CD14-positive monocyte (primary cell): ENCODE data around the gene HSPA4. TPM values are rescaled to one million over a fixed set of nuclear protein-coding genes. Genes with fewer than 3 reads are reported as not detected.

ENCODE experiments used
- DNase-seq, 3 donors: peaks; one replicate each; pipeline ENCODE4 v3.0.0-alpha.2; 2011 to 2022
- H2AFZ ChIP-seq: 2 replicates; pipeline ENCODE4 v1.6.0; 2012; ENCODE audit warnings: mild to moderate bottlenecking, low read depth, low read length, inconsistent platforms; ENCODE audit not compliant: insufficient read depth, poor library complexity, severe bottlenecking
- H3K27ac ChIP-seq, 2 donors: 1 replicate in 1 of 2; 2 replicates in 1 of 2; pipeline ENCODE4 v1.5.1; 2012 to 2013; ENCODE audit warnings: low read length in 2 of 2, control low read depth in 1 of 2, inconsistent platforms in 1 of 2, low read depth in 1 of 2, mild to moderate bottlenecking in 1 of 2
- H3K27me3 ChIP-seq, 2 donors: one replicate each; pipeline versions ENCODE4 v1.6.0 to v1.6.1; 2011 to 2013; ENCODE audit warnings: low read length in 2 of 2; ENCODE audit not compliant: control insufficient read depth in 2 of 2, insufficient read depth in 2 of 2
- H3K36me3 ChIP-seq, 2 donors: replicated peaks in 1 of 2; 1 replicate in 1 of 2; 2 replicates in 1 of 2; pipeline versions ENCODE4 v1.5.1 to v1.6.1; 2012 to 2013; ENCODE audit warnings: low read length in 2 of 2, control low read depth in 1 of 2, inconsistent platforms in 1 of 2, mild to moderate bottlenecking in 1 of 2; ENCODE audit not compliant: insufficient read depth in 2 of 2, control insufficient read depth in 1 of 2
- H3K4me1 ChIP-seq, 2 donors: 1 replicate in 1 of 2; 2 replicates in 1 of 2; pipeline versions ENCODE4 v1.5.1 to v1.6.1; 2012 to 2013; ENCODE audit warnings: low read length in 2 of 2, control low read depth in 1 of 2, inconsistent platforms in 1 of 2, mild to moderate bottlenecking in 1 of 2, moderate library complexity in 1 of 2; ENCODE audit not compliant: insufficient read depth in 2 of 2, control insufficient read depth in 1 of 2
- H3K4me2 ChIP-seq: replicated peaks from 2 replicates; pipeline ENCODE3; 2012; ENCODE audit warnings: low read length, moderate library complexity, mild to moderate bottlenecking; ENCODE audit not compliant: poor library complexity, severe bottlenecking; ENCODE audit errors: extremely low read depth
- H3K4me3 ChIP-seq, 3 experiments: fragments of 200-600 bp in 1 of 3; sonication (generic) in 1 of 3; replicated peaks in 1 of 3; 1 replicate in 2 of 3; 2 replicates in 1 of 3; pipeline ENCODE4 v1.5.1; 2011 to 2013; ENCODE audit warnings: low read length in 3 of 3, mild to moderate bottlenecking in 3 of 3, control low read depth in 2 of 3, low read depth in 2 of 3, inconsistent platforms in 1 of 3, moderate library complexity in 1 of 3
- H3K79me2 ChIP-seq: 2 replicates; pipeline ENCODE4 v1.6.0; 2012; ENCODE audit warnings: mild to moderate bottlenecking, control low read depth, inconsistent platforms, low read length, moderate library complexity; ENCODE audit not compliant: insufficient read depth
- H3K9ac ChIP-seq: 2 replicates; pipeline ENCODE4 v1.6.0; 2017; ENCODE audit warnings: low read length, mild to moderate bottlenecking; ENCODE audit not compliant: insufficient read depth, poor library complexity, severe bottlenecking
- H3K9me3 ChIP-seq, 2 donors: replicated peaks in 1 of 2; 1 replicate in 1 of 2; 2 replicates in 1 of 2; pipeline versions ENCODE4 v1.5.1 to v1.6.1; 2012 to 2013; ENCODE audit warnings: low read length in 2 of 2, control low read depth in 1 of 2; ENCODE audit not compliant: control insufficient read depth in 1 of 2, insufficient read depth in 1 of 2
- H4K20me1 ChIP-seq: 2 replicates; pipeline ENCODE4 v1.6.0; 2012; ENCODE audit warnings: mild to moderate bottlenecking, low read length, control low read depth, moderate library complexity; ENCODE audit not compliant: insufficient read depth
- H3K27ac Mint-ChIP-seq, 7 donors: one replicate each; pipeline ENCODE4 v1.8.0; 2020; ENCODE audit warnings: mild to moderate bottlenecking in 7 of 7, mixed read lengths in 7 of 7, moderate library complexity in 6 of 7, inconsistent platforms in 2 of 7
- H3K27me3 Mint-ChIP-seq, 3 donors: one replicate each; pipeline ENCODE4 v1.8.0; 2021 to 2022; ENCODE audit warnings: low read depth in 3 of 3, mild to moderate bottlenecking in 3 of 3, mixed read lengths in 3 of 3, moderate library complexity in 3 of 3, inconsistent platforms in 1 of 3
- H3K36me3 Mint-ChIP-seq, 2 donors: one replicate each; pipeline ENCODE4 v1.8.0; 2020; ENCODE audit warnings: mixed read lengths in 2 of 2, inconsistent platforms in 1 of 2, mild to moderate bottlenecking in 1 of 2
- H3K4me1 Mint-ChIP-seq: one replicate; pipeline ENCODE4 v1.8.0; 2020; ENCODE audit warnings: mild to moderate bottlenecking, mixed read lengths
- H3K4me3 Mint-ChIP-seq, 2 donors: one replicate each; pipeline ENCODE4 v1.8.0; 2020; ENCODE audit warnings: mild to moderate bottlenecking in 2 of 2, mixed read lengths in 2 of 2, moderate library complexity in 1 of 2
- H3K9me3 Mint-ChIP-seq, 7 donors: one replicate each; pipeline ENCODE4 v1.8.0; 2020 to 2022; ENCODE audit warnings: mixed read lengths in 7 of 7, mild to moderate bottlenecking in 6 of 7, moderate library complexity in 6 of 7, inconsistent platforms in 2 of 7
- WGBS: methylation state at CpG from one replicate; pipeline ENCODE4 v1.1.5; 2013; ENCODE audit warnings: missing lambda C conversion rate; ENCODE audit not compliant: insufficient coverage; 5-methylcytosine and 5-hydroxymethylcytosine counted together
- intact Hi-C, 2 donors: fragments of 100-400 bp; cut with micrococcal nuclease; formaldehyde crosslinking; loops; one replicate each; pipeline versions ENCODE4 v1.15.0 to v1.15.1; 2023
- polyA plus RNA-seq, 3 donors: library from polyadenylated mRNA; depleted of rRNA in 1 of 3; unstranded in 2 of 3; stranded (reverse) in 1 of 3; fragments of 300-500 nt in 2 of 3; fragments of >200 nt in 1 of 3; fragmentation: Illumina TruSeq in 2 of 3; gene quantifications; 1 replicate in 2 of 3; 2 replicates in 1 of 3; pipeline ENCODE4 v1.2.3, GENCODE V29; 2012 to 2021
- TF ChIP-seq, protein P1 (sequence below): fragments of 200-600 bp; IDR thresholded peaks from one replicate; pipeline ENCODE4 v1.8.0; 2022; ENCODE audit warnings: antibody characterized with exemption, mild to moderate bottlenecking

HSPA4 gene
- polyA plus RNA-seq, 3 donors, result 15.7 to 52.0 (median 27.7) TPM

DNA sequence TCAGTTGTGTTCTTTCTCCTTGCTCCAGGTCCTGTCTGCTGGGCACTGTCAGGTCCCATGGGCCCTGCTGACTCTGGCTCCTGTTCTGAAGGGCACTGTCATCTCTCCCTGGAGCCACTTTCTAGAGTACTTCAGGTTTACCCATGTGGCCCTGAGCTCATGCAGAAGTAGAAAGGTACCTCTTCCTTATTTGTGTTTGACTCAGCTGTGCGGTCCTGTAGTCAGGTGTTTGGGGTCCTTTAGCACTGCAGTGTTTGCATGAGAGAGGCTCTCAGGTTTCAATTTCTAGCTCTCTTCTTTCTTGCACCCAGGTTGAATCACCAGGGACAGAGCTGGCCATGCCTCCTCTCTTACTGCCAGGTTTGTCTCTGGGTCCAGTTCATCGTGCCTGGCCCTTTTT is 71.5 kb downstream of the HSPA4 start:
- Histone ChIP-seq H3K27me3 (no peaks in the 10 kb centered on the region), H3K79me2 (no peaks in the 10 kb centered on the region), H3K9ac (no peak overlapping the region), H2AFZ (no peak overlapping the region), H3K4me2 (no peak overlapping the region), H3K4me1 (no peaks in the 10 kb centered on the region), H3K36me3 (no peaks in the 10 kb centered on the region), H3K9me3 (no peaks in the 10 kb centered on the region), H3K27ac (no peak overlapping the region), H4K20me1 (no peaks in the 10 kb centered on the region), H3K4me3 (no peak overlapping the region)
- intact Hi-C loops, result no loop called here
- Mint-ChIP-seq H3K4me1 (no peaks in the 10 kb centered on the region), H3K27ac (no peak overlapping the region), H3K9me3 (no peaks in the 10 kb centered on the region), H3K36me3 (no peaks in the 10 kb centered on the region), H3K27me3 (peaks cover 0 to 8% (median 0%) of the 10 kb centered on the region in 3 donors), H3K4me3 (no peak overlapping the region)
- DNase-seq, result no peak
- TF ChIP-seq, protein P1, sequence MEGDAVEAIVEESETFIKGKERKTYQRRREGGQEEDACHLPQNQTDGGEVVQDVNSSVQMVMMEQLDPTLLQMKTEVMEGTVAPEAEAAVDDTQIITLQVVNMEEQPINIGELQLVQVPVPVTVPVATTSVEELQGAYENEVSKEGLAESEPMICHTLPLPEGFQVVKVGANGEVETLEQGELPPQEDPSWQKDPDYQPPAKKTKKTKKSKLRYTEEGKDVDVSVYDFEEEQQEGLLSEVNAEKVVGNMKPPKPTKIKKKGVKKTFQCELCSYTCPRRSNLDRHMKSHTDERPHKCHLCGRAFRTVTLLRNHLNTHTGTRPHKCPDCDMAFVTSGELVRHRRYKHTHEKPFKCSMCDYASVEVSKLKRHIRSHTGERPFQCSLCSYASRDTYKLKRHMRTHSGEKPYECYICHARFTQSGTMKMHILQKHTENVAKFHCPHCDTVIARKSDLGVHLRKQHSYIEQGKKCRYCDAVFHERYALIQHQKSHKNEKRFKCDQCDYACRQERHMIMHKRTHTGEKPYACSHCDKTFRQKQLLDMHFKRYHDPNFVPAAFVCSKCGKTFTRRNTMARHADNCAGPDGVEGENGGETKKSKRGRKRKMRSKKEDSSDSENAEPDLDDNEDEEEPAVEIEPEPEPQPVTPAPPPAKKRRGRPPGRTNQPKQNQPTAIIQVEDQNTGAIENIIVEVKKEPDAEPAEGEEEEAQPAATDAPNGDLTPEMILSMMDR, result no peak
- 100% methylated on average over 1 of the region's 2 CpGs for WGBS

DNA sequence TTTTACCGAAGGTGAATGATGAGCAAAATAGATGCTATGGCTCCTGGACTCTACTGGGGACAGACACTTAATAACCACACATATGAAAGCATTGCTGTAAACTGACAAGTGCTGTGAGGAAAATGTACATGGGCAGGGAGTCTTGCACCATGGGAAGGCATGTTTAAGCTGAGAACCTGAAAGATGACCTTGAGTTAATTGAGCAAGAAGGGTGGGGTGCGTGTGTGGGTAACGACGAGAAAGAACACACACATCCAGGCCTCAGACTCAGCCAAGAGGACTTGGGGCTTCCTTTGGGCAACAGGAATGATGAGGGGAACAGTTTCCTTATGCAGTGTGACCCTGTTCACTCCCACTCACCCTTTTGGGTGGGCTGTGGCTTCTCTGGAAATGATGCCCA is 73.1 kb downstream of the HSPA4 start:
- no CpG with 5 or more reads among the region's 4 CpGs for WGBS
- Histone ChIP-seq H3K4me2 (no peak overlapping the region), H3K36me3 (no peaks in the 10 kb centered on the region), H3K27ac (no peak overlapping the region), H3K9me3 (no peaks in the 10 kb centered on the region), H3K4me1 (no peaks in the 10 kb centered on the region), H2AFZ (no peak overlapping the region), H3K27me3 (no peaks in the 10 kb centered on the region), H3K79me2 (no peaks in the 10 kb centered on the region), H3K9ac (no peak overlapping the region), H3K4me3 (no peak overlapping the region), H4K20me1 (no peaks in the 10 kb centered on the region)
- no peaks in the 10 kb centered on the region for H3K9me3 Mint-ChIP-seq
- peaks cover 0 to 8% (median 0%) of the 10 kb centered on the region in 3 donors for H3K27me3 Mint-ChIP-seq
- H3K27ac Mint-ChIP-seq, result no peak overlapping the region
- no peaks in the 10 kb centered on the region for H3K4me1 Mint-ChIP-seq
- H3K4me3 Mint-ChIP-seq, result no peak overlapping the region
- intact Hi-C loops, result no loop called here
- no peaks in the 10 kb centered on the region for H3K36me3 Mint-ChIP-seq
- TF ChIP-seq, protein P1, result no peak
- DNase-seq, result no peak
